ENCODE measurements around the gene PPIL1.

Gene PPIL1

DNA sequence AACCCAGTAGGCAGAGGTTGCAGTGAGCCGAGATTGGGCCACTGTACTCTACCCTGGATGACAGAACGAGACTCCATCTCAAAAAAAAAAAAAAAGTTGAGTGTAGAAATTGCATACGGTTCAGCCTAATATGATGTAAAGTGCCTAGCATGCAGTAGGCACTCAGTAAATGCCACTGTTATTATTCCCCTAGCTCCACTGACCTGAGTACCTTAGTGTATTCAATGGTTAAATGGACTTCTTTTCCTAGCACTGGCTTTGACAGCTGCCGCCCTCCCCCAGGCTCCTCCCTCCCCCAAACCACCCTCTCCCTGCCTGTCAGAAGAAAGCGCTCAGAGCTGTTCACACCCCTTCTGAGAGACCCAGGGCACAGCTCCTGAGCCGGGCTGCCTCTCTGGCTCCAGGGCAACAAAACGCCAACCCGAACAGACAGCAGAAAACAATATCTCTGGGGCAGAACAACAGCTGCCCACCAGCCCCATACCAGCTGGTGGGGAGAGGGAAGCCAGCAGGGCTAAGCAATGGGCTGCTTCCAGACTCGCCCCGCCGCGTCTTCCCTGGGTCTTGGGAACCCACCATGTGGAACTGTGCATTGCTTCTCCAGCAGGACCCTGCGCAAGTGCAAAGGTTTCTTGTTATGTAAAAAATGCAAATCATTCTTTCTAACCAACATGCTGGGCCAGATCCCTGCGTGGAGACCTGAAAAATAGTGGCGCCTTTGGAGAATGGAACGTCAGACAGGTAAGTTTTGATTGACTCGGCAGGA is 39.8 kb downstream of the PPIL1 start:
- DNase-seq (ENCODE audit: low read depth) = no peak

DNA sequence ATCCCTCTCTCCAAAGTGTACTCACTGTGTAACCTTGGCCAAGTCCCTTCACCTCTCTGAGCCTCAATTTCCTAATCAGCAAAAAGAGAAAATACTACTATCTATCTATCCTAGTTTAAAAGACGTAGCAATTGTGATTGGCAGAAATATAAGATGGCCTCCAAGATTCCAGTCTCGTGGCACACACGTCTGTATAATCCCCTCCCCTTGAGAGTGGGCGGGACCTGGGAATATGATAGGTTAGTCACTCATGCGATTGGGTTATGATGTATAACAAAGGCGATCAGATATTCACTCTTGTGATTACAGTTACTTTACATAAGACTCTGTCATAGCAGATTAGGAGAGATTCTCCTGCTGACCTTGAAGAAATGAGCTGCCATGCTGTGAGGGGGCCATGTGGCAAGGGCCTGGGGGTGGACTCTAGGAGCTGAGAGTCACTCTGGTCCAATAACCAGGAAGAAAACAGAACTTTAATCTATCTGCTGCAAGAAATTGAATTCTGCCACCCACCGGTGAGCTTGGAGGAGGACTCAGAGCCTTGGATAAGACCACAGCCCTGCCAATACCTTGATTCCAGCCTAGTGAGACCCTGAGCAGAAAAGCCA is 41.3 kb downstream of the PPIL1 start:
- no peak for DNase-seq (ENCODE audit: low read depth)

DNA sequence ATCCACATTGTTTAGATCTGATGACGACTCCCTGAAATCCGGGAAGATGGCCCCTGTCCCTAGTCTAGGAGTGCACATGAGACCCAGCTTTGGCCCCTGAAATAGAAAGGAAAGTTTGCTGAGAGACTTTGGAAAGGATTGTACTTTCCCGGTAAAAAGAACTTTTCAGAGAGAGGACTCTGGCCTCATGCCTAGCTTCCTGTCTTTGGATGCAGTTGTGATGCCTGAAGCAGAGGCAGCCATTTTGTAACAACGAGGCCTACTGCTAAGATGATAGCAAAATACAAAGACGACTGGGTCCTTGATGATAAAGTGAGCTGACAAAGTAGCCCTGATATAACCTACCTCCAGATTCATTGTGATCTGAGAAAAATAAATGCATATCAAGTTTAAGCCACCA is 42.3 kb downstream of the PPIL1 start:
- DNase-seq (ENCODE audit: low read depth) = no peak

- no peak for DNase-seq (ENCODE audit: low read depth)
These were observed 44.0 kb downstream of the PPIL1 start for GRCh38 chr6:36830577-36830976.

DNA sequence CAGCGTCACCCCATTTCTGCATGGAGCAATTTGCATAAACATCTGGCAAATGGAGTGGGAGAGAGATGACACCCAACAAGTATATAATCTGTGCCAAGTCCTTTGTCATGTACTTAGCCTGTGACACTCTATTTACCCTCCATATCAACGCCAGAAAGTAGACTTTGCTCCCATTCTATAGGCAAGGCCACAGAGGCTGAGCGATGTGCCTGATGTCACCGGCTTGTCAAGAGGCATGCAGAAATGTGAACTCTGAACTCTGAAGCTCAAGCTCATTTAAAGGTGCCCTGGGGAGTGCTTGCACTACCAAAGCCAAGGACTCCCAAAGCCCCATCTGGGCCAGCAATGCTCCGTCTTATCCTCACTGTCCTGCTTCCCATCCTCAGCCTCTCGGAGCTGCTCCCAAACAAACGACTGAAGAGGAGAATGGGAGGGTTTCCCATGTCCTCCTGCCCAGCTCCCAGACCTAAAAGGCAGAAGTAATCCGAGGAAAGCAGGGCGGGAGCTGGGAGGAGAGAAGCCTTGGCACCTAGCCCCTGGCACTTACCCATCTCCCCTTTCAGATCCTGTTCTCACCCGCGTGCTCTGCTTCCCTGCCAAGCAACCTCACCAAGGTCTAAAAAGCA is 44.6 kb downstream of the PPIL1 start:
- no peak for DNase-seq (ENCODE audit: low read depth)

- DNase-seq (ENCODE audit: low read depth) = no peak
These were observed 47.1 kb downstream of the PPIL1 start for GRCh38 chr6:36827261-36828079.

DNA sequence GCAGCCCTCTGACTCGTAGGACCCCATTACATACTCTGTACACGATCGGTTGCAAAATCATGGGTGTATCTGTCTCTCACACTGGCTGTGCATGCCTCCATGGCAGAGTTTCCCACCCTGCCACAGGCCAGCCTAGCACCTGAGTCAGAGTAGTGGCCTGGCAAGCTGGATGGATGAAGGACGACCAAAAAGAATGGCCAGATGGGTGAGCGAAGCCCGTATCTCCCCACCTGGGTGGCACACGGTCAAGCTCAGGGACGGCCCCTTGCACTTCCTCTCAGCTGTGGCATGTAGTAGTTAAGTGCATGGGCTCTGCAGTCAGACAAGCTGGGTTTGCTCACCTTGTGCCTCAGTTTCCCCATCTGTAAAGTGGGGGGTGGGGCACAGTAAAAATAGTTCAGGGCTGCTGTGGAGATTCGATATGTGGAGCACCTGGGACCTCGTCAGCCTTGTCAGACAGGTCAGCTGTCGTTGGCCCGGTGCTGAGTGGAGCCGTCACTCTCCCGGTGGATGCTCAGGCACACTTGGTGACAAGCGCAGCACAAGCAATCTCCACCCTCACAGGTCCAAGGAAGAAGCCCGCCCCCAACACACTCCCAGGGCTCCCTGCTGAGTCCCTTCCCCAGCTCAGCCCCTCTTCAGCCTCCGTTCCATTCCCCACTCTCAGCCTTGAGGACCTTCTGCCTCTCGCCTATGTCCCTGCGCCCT is 47.9 kb downstream of the PPIL1 start:
- no peak for DNase-seq (ENCODE audit: low read depth)

GRCh38 chr6:36825994-36826393 is 48.6 kb downstream of the PPIL1 start:
- DNase-seq (ENCODE audit: low read depth) = no peak

- DNase-seq (ENCODE audit: low read depth) = no peak
These were observed 49.2 kb downstream of the PPIL1 start for GRCh38 chr6:36825452-36825851.

DNA sequence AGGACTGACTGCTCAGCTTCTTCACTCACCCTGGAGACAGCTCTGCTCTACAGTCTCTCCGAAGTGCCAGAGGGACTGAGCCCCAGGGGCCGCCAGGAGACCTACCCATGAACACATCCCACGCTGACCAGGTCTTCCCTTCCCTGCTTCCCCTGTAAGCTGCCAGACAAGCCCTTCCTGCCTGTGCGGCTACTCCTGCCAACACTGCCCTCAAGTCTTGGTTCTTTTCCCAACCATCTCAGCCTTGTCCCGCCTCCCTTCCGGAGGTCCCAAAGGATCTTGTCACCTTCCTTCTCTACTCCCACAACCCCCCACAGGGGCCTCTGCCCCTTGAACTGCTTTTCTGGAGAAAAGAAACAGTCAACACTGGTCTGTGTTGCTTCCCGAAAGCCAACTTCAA is 50.4 kb downstream of the PPIL1 start:
- no peak for DNase-seq (ENCODE audit: low read depth)

DNA sequence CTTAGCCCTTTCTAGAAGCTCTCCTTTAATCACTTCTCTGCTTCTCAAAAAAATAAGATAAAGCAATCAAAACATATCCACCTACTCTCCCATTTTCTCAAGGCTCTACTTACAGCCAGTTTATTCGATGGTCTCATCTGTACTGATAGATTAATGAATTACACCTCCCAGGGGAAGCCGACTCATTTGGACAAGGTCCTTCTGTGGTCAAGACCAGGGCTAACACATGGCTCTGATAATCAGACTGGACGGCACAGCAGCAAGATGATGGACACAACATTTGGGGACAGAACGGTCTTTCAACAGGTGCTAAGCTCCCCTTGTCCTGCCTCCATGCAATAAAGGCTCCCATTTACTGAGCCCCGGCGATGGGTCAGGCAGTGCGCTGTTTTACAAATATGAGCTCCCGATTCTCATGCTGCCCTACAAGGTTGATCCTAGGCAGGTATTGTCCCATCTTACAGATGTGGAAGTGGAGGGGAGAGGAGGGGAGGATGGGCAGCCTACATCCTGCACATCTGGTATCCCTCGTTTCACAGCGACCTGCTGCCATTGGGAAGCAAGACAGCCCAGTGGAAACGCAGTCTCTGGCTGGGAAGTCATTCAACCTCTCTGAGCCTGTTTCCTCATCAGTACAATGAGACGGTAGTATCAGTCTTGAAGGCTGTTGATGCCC is 51.0 kb downstream of the PPIL1 start:
- DNase-seq (ENCODE audit: low read depth) = no peak

DNA sequence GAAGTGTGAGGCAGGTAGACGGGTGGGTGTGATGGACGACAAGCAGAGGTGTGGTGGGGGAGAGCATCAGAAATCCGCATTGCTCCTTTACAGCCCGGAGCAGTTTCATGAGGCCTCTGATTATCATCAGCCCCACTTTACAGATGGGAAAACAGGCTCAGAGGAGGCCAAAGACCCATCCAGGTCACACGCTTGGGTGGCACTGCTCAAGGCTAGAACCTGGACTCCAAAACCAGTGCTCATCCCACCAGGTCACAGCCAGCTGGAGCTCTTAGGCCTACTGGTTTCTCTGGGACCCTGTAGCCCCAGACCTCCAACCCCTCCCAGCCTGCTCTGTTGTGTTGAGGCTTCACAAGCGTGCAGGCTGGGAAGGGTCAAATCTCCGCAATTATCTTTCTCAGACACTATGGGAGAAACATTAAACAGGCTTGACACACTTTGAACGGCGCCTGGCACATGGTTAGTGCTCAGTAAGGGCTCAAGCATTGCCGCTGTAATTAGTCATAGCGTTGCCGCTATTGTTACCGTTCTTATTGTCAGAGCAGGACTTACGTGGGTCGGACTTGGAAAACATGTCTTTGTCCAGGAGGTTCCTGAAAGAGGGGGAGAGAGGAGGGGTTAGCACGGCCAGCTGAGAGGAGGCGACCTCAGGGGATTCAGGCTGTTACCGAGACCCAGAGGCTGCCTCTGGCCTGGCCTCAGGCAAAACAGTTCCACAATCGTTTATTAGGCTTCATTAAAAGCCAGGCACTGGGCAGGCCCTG is 51.9 kb downstream of the PPIL1 start:
- no peak for DNase-seq (ENCODE audit: low read depth)

GRCh38 chr6:36821581-36822335 is 52.8 kb downstream of the PPIL1 start:
- no peak for DNase-seq (ENCODE audit: low read depth)

DNA sequence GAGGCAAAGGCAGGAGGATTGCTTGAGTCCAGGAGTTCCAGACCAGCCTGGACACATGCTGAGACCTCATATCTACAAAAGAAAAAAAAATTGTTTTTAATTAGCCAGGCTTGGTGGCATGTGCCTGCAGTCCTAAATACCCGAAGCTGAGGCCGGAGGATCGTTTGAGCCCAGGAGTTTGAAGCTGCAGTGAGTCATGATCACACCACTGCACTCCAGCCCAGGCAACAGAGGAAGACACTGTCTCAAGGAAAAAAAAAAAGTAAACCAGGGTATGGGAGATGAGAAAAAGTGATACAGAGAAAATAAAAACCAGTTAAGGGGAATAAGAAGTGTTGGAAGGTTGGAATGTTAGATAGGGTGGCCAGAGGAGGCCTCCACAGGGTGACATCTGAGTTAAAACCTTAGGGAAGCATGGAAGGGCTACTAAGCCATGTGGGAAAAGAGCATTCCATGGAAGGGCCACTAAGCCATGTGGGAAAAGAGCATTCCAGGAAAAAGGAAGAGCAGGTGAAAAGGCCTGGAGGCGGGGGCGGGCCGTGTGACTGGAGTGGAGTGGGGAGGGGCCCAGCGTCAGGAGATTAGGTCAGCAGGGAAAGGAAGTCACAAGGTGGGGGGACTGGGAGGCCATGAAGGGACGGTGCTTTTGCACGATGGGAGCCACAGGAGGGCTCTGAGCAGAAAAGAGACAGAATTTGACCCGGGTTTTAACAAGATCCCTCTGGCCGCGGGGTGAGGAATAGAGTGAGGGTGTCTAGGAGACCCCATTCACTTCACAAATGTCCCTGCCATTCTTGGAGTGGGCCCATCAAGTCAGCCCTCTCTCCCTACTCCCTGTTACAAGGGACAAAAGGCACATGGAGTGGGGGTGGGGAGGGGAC is 53.7 kb downstream of the PPIL1 start:
- no peak for DNase-seq (ENCODE audit: low read depth)

DNA sequence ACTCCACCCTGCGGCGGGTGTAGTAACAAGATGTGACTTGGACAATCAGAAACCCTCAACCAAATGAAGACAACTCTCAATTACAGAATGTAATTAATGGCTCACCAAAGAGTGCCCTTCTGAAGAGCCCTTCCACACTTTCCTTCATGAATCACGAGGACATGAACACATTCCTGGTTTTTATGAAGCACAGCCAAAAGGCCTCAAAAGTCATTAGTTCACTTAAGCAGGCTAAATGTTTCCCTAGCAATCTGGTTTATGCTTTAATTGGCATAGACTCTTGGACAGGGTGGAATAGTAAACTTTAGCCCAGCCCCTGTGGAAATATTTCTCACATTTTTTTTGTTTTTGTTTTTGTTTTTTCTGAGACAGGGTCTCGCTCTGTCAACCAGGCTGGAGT is 55.8 kb downstream of the PPIL1 start:
- no peak for DNase-seq (ENCODE audit: low read depth)

- no peak for DNase-seq (ENCODE audit: low read depth)
These were observed 56.8 kb downstream of the PPIL1 start for GRCh38 chr6:36817847-36818246.

DNA sequence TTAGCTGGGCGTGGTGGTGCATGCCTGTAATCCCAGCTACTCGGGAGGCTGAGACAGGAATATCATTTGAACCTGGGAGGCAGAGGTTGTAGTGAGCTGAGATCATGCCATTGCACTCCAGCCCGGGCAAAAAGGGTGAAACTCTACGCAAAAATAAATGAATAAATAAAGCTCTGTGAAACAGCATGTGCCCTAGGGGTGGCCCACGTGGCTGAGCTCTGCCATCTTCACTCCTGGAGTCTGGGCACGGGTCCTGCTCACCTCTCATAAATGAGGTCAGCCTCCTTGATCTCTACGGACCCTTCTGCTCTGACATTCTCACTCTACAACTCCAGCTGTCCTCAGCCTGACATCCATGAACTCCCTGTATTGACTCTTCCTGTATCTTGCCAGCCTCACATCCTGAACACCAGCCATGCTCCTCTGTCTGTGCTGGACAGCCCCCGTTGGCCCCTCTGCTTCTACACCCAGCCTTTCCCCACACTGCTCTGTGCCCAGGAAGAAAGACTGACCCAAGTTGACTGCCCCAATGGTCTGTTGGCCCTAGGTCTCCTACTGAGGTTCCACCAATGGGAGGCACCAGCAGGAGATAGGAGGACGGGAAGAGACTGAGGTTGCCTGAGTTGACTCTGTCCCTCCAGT is 57.3 kb downstream of the PPIL1 start:
- no peak for DNase-seq (ENCODE audit: low read depth)

- no peak for DNase-seq (ENCODE audit: low read depth)
These were observed 58.5 kb downstream of the PPIL1 start for GRCh38 chr6:36815962-36816735.

All from activated T-cell treated with anti-CD3 and anti-CD28 coated beads for 1 hour (primary cell).